SK-N-MC (cell line): ENCODE results near the gene MYCL.

Experiments
- EZH2 ChIP-seq: fragments of 200-600 bp; sonication (generic); IDR thresholded peaks from one replicate; pipeline ENCODE4 v1.6.1; 2017; ENCODE audit warnings: antibody characterized with exemption
- POLR2AphosphoS5 ChIP-seq: IDR thresholded peaks from 2 replicates; pipeline ENCODE4 v1.6.1; 2012; ENCODE audit warnings: mild to moderate bottlenecking, low read depth, low read length, borderline replicate concordance

DNA sequence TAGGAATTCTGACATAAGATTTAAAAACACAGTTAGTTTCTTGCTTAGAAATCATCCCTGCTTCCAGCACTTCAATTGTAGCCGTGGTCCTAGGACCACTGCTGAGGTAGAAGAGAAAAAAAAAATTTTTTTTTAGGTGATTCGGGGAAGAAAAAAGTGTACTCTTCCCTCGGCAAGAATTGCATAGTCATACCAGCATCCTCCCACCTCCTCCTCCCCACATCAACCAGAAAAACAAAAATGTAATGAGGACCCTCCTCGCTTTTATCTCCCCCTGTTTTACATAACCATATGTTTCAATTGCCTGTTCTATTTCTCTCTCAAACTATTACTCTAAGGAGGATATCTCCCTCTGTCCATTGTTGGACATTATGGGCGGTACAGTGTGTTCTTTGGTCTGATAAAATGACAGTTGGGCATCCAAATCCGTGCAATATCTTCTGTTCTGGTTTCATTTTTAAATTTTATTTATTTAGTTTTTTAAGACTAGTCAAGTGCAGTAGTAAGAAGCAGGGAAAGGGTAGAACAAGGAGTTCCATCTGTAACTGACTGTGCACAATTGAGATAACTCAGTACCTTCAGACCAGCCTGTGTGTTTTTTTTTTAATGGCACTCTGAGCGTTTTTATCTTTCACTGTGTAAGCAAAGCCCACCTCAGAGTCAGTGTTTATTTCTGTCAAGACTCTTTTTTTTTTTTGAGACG is 42.8 kb upstream of the MYCL start:
- no peak for TF ChIP-seq EZH2
- no peak for TF ChIP-seq POLR2AphosphoS5
